Glomerular visceral epithelial cell (primary cell): ENCODE measurements around the gene CSNK1G1.

Source experiments
- DNase-seq: peaks from one replicate; pipeline ENCODE4 v3.0.0-alpha.2; 2016; ENCODE audit errors: extremely low spot score

The CSNK1G1 gene

GRCh38 chr15:64191971-64192830 lies 163.8 kb downstream of the CSNK1G1 start:
- DNase-seq: no peak

DNA sequence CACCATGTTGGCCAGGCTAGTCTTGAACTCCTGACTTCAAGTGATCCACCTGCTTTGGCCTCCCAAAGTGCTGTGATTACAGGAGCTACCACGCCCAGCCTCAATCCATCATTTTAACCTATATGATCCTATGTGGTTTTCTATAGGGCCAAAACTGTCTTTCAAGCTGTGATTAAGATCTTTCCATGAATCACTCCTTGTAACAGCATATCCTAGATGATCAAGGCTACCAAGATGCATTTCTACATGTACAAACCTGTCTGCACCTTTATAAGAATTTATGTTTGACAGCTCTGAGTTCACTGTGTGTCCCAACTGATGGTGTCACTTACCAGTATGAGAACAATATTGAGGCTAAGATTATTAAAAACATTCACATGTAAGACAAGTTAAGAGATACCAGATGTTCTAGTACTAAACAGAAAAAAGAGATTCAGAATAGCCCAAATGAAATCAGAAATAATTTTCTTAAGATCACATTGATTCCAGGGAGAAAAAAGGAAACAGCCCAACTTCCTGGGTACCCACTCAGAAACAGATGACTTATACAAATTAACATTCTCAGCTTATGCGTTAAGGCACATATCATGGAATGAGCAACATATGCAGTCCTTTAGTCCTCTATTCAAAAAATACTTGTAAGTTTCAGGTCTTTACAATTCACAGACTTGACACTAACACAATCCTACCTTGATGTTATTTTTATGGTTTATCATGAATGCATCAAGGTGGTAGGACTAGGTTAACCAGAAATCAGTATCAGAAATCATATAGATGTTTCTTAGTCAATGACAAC lies 168.4 kb downstream of the CSNK1G1 start:
- DNase-seq: no peak

GRCh38 chr15:64185146-64185911 lies 170.6 kb downstream of the CSNK1G1 start:
- no peak for DNase-seq

- DNase-seq: no peak
Measured at GRCh38 chr15:64182859-64183370, 173.1 kb downstream of the CSNK1G1 start.

GRCh38 chr15:64180235-64180824 lies 175.6 kb downstream of the CSNK1G1 start:
- DNase-seq: no peak

DNA sequence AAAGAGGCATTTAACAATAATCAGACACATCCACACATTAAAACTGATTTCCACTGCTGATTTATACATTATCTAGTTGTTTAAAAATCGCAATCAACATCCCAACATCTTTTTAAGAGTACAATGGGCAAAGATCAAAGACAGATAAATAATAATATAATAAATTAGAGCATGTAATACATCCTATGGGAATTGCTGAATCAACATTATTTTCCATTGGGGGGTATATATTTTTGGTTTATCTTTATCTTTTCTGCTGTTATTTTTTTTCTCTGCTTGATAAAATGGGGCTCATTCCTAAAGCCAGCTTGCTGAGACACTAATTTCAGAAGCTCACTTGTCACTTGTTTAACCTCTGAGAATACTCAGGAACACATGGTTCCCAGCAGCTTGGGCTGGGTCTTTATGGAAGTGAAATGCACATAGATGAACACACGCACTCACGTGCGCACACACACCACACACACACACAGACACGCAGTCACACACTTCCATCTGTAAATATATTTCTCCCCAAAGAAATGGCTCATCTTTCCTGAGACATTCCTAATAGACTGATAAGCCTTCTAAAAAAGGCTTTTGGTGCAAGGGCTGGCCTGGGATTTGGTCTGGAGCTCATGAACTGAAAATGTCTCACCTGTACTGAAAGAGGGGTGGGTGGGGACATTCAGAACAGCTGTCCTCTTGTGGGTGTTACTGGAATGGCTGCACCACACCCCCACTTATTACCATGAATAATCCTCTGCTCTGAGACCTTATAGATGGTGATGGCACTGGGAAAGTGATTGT lies 189.7 kb downstream of the CSNK1G1 start:
- no peak for DNase-seq

GRCh38 chr15:64164436-64164835 lies 191.5 kb downstream of the CSNK1G1 start:
- no peak for DNase-seq

DNA sequence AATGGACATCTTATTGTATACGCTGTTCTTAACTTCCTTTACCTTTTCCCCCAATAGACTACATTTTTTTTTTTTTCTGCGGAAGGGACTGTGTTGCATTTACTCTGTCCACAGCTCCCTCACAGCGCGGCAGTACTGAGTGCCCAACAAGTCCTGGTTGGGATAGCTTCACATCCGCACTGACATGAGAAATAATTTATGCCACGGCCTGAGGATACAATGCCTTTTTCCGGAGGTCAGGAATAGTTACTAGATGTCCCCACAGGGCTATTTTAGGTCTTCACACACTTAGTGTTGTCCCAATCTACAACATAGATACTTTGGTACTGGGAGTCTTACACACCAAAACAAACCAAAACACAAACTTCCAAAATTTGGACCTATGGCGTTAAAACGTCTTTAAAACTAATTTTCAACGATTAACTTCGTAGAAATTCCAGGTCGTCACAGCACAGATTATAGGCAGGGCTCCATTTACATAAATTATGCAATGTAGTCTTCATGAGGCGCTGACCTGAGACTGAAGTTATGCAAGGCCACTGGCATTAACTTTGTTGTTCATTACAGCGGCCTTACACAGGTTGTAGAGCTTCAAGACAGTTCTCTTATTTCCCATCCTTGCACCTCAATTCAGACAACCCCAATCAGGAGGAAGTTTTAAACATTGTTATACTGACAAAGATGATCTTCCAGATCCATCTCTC lies 192.2 kb downstream of the CSNK1G1 start:
- peak; percentile 42 for DNase-seq

DNA sequence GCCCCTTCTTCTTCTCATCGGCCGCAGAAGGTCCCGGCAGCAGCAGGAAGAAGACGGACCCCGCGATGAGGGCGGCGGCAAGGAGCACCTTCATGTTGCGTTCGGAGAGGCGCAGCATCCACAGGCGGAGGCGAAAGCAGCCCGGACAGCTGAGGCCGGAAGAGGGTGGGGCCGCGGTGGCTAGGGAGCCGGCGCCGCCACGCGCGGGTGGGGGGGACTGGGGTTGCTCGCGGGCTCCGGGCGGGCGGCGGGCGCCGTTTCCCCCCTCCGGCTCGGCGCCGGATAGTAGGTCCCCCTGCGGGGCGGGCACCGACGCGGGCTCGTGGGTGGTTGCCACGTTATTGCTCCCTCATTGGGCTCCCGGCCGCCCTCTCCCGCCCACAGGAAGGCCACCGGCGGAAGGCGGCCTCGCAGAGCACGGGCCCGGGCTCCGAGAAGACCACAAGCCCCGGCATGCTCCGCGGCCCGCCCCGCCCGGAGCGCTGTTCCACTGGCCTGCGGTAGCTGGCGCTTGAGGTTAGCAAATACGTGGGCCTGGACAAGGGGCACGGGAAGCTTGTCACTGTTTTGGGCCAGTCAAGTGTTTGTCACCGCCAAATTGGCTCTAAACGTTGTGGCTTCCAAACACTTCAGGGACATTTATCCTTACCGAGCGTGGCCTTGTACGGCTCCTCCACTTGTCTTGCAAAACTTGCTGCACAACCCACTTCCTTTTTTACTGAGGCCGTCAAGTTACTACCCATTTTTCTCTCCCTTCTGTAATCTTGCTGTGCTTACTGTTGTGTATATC lies 192.9 kb downstream of the CSNK1G1 start, which contains the start of gene PPIB:
TSS of gene PPIB (minus strand) at position 154 of the 790 bp plus-strand sequence. CDS start at position 118, 36 bp downstream.
- peak; percentile 99 for DNase-seq

GRCh38 chr15:64162478-64162868 lies 193.5 kb downstream of the CSNK1G1 start:
- DNase-seq: no peak

DNA sequence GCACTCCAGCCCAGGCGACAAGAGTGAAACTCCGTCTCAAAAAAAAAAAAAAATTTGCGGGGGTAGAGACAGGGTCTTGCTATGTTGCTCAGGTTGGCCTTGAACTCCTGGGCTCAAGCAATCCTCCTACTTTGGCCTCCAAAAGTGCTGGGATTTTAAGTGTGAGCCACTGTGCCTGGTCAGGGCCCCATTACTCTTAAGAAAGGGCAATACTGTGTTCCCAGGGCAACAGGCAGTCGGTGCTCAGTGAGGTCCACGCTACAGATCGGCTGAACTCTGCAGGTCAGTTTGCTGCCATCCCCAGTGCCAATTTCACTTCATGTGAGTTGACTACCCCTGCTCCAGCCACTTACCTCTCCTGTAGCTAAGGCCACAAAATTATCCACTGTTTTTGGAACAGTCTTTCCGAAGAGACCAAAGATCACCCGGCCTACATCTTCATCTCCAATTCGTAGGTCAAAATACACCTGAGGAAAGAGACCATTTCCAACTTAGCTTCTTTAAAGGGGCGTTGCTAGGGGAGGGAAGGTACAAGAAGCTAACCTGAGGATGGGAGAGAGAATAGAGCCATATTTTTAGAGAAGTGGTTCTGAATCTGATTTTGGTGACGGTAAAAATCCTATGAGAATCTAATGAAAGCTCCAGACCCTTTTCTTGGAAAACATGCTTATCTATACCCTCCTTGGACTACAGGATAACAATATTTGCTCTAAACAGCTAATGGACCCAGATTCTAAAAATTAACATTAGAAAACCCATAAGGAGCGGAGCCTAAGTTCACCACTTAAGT lies 194.1 kb downstream of the CSNK1G1 start:
- no peak for DNase-seq

DNA sequence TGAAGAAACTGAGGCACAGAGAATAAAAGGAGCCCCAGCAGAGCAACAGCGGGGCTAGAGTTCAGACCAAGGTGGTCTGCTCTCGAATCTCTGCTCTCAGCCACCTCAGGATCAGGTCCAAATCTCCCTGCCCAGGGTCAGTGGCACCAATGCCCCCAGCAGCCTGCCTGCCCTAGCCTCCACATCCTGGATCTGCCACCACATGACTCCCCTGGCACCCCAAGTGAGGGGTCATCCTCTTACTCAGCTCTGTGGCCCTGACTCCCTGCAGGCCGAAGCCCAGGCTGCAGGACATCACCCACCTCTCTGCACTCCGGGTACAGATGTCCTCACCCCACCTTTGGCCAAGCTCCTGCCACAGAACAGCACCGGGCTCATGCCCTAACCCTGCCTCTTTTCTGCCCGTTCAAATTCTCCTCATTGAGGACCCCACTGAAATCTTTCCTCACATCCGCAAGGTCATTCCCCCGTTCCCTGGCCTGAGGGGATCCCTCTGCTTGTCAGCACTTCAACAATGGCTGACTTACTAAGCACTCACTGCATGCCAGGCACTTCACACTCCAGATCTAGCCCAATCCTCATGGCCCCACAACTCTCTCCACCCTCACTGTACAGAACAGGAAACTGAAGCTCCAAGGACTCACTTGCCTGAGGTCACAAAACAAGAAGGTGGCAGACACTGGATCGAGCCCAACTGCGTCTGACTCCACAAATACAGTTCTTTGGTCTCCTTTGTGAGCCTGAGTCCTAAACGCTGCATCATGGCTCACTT lies 197.4 kb downstream of the CSNK1G1 start:
- DNase-seq: no peak

DNA sequence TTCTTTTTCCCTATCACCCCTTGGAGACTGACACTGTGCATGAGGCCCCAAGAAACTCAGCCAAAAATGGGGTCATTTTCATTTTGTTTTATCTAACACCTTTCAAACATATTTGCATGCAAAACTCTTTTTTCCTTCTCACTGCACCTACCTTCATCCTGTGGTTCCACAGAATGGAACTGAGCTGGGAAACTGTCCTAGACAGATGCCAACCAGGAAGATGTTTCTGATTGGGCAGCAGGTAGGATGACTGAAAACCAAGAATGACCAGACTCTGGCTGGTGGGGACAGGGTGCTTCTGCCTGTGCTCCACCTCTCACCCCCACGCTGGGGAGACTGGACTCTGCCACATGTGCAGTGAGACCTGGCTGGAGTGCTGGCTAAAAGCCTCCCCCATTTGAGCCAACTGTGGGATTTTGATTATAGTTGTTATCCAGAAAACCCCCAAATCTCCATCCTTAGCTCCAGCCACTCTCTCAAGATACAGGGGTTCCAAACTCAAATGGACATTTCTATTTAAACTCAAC lies 198.3 kb downstream of the CSNK1G1 start:
- DNase-seq: no peak

GRCh38 chr15:64156652-64157331 lies 199.2 kb downstream of the CSNK1G1 start:
- DNase-seq: no peak

GRCh38 chr15:64155802-64156651 lies 199.9 kb downstream of the CSNK1G1 start:
- no peak for DNase-seq
